Measurements from ENCODE around the gene VMP1. TPM values are rescaled to one million over a fixed set of nuclear protein-coding genes. Genes with fewer than 3 reads are reported as not detected.

Gene VMP1
- total and polyA plus RNA-seq, 4 donors, result 43.3 to 507 (median 352) TPM

DNA sequence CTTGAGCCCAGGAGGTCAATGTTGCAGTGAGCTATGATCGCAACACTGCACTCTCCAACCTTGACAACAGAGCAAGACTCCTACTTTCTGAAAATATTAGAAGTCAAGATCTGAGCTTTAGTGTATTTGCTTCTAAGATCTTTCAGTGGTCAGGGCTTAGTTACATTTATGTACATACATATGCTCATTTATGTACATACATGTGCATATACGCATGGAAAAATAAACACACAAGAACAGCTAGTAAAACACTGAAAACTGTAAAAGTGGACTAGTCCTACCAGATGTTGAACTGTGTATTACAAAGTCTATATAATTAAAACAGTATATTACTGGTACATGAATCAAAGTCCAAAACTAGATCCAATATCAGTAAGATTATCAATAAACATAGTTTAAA lies 28.5 kb upstream of the VMP1 start:
- H3K27me3 ChIP-seq (ENCODE audit: control insufficient read depth in 1 of 2, insufficient read depth in 2 of 2, low read length in 1 of 2), result no peaks in the 10 kb centered on the region
- no peak for ATAC-seq (ENCODE audit: low FRiP score)
- 45 to 48% methylated on average over 2 of the region's 2 CpGs for WGBS, 2 donors
- H3K4me3 ChIP-seq (ENCODE audit: low read length in 2 of 2), result no peak overlapping the region
- H3K27ac ChIP-seq (ENCODE audit: low read depth in 1 of 2, low read length in 2 of 2), result no peak overlapping the region
- no peak for DNase-seq
- H3K4me1 ChIP-seq (ENCODE audit: control insufficient read depth in 1 of 2, insufficient read depth in 2 of 2, low read length in 2 of 2), result no peaks in the 10 kb centered on the region
- H3K9me3 ChIP-seq (ENCODE audit: control insufficient read depth, low read length), result no peaks in the 10 kb centered on the region
- intact Hi-C loops (cut with DNase I), result no loop called here
- H3K36me3 ChIP-seq (ENCODE audit: control insufficient read depth in 1 of 2, insufficient read depth in 2 of 2, low read length in 1 of 2), result peaks cover 6 to 11% of the 10 kb centered on the region in 2 donors

DNA sequence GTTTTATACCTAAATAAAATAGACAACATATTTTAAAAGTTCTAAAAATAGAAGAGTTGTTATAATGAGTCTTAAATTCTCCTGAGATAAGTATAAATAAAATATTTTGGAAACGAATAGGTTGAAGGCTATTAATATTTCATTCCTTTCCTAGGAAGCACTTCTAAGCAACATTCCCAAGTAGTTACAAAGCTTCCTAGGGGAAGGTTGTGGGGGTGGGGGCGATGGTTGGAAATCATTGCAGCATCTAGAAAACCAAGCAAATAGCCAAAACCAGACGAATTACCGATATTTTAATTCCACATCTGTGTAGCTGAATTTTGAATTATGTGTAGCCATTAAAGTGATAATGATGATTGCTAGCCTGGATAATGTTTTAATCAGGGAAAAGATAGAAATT lies 27.1 kb upstream of the VMP1 start:
- no peaks in the 10 kb centered on the region for H3K4me1 ChIP-seq (ENCODE audit: control insufficient read depth in 1 of 2, insufficient read depth in 2 of 2, low read length in 2 of 2)
- no peak overlapping the region for H3K27ac ChIP-seq (ENCODE audit: low read depth in 1 of 2, low read length in 2 of 2)
- H3K36me3 ChIP-seq (ENCODE audit: control insufficient read depth in 1 of 2, insufficient read depth in 2 of 2, low read length in 1 of 2), result peaks cover 8 to 15% of the 10 kb centered on the region in 2 donors
- ATAC-seq (ENCODE audit: low FRiP score) (no peak), DNase-seq (peak in 1 of 2 donors; percentile 30)
- H3K9me3 ChIP-seq (ENCODE audit: control insufficient read depth, low read length), result no peaks in the 10 kb centered on the region
- intact Hi-C loops (cut with DNase I), result no loop called here
- H3K4me3 ChIP-seq (ENCODE audit: low read length in 2 of 2), result no peak overlapping the region
- no peaks in the 10 kb centered on the region for H3K27me3 ChIP-seq (ENCODE audit: control insufficient read depth in 1 of 2, insufficient read depth in 2 of 2, low read length in 1 of 2)
- 23 to 27% methylated on average over 4 of the region's 4 CpGs for WGBS, 2 donors

DNA sequence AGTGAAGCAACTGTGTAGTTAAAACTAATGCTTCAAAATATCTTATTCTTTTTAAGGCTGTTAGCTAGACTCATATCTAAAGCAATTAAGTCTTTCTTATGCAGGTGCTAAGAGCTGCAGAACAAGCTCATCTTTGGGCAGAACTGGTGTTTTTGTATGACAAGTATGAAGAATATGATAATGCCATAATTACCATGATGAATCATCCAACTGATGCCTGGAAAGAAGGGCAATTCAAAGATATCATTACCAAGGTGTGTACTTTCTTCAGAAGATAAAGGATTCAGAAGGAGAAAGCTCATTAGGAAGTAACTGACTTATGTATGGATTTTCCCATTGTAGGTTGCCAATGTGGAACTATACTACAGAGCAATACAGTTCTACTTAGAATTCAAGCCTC lies 24.2 kb upstream of the VMP1 start:
- Histone ChIP-seq H3K4me1 (ENCODE audit: control insufficient read depth in 1 of 2, insufficient read depth in 2 of 2, low read length in 2 of 2) (no peaks in the 10 kb centered on the region), H3K36me3 (ENCODE audit: control insufficient read depth in 1 of 2, insufficient read depth in 2 of 2, low read length in 1 of 2) (peaks cover 6 to 11% of the 10 kb centered on the region in 2 donors), H3K9me3 (ENCODE audit: control insufficient read depth, low read length) (no peaks in the 10 kb centered on the region), H3K27ac (ENCODE audit: low read depth in 1 of 2, low read length in 2 of 2) (no peak overlapping the region), H3K27me3 (ENCODE audit: control insufficient read depth in 1 of 2, insufficient read depth in 2 of 2, low read length in 1 of 2) (no peaks in the 10 kb centered on the region), H3K4me3 (ENCODE audit: low read length in 2 of 2) (no peak overlapping the region)
- DNase-seq (no peak), ATAC-seq (ENCODE audit: low FRiP score) (no peak)
- intact Hi-C loops (cut with DNase I), result no loop called here

DNA sequence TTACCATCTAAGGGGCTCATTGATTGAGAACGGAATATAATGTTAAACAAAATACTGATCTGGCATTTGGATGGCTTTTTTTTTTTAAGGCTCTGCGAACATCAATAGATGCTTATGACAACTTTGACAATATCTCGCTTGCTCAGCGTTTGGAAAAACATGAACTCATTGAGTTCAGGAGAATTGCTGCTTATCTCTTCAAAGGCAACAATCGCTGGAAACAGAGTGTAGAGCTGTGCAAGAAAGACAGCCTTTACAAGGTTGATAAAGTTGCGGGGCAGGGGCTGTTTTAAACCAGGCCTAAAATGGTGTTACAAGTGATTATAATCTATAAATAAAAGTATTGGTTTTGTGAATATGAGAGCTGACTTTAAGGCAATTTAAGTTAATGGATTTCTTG lies 22.5 kb upstream of the VMP1 start:
- 70 to 73% methylated on average over 6 of the region's 6 CpGs for WGBS, 2 donors
- Histone ChIP-seq H3K9me3 (ENCODE audit: control insufficient read depth, low read length) (no peaks in the 10 kb centered on the region), H3K4me3 (ENCODE audit: low read length in 2 of 2) (no peak overlapping the region), H3K36me3 (ENCODE audit: control insufficient read depth in 1 of 2, insufficient read depth in 2 of 2, low read length in 1 of 2) (peaks cover 6 to 11% of the 10 kb centered on the region in 2 donors), H3K27ac (ENCODE audit: low read depth in 1 of 2, low read length in 2 of 2) (no peak overlapping the region), H3K4me1 (ENCODE audit: control insufficient read depth in 1 of 2, insufficient read depth in 2 of 2, low read length in 2 of 2) (no peaks in the 10 kb centered on the region), H3K27me3 (ENCODE audit: control insufficient read depth in 1 of 2, insufficient read depth in 2 of 2, low read length in 1 of 2) (no peaks in the 10 kb centered on the region)
- no peak for DNase-seq
- intact Hi-C loops (cut with DNase I), result no loop called here
- no peak for ATAC-seq (ENCODE audit: low FRiP score)

DNA sequence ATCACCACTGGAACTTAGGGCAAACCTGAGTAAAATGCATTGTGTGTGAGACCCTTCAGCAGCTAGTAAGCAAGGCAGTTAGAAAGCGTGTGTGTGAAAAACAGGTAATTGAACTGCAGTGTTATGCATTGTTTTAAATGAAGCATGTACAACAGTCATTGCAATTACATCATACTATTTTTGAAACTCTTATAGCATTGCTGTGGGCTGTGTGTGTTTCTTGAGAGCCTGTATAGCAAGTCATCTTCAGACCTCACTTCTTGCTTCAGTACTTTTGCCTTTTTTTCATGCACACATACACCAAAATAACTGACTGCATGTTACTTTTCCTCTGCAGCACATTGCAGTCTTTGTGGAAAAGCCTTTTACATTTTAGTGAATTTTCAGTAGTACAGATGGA lies 19.4 kb upstream of the VMP1 start:
- 75 to 87% methylated on average over 1 of the region's 1 CpG for WGBS, 2 donors
- Histone ChIP-seq H3K36me3 (ENCODE audit: control insufficient read depth in 1 of 2, insufficient read depth in 2 of 2, low read length in 1 of 2) (peaks cover 5 to 6% of the 10 kb centered on the region in 2 donors), H3K27ac (ENCODE audit: low read depth in 1 of 2, low read length in 2 of 2) (no peak overlapping the region), H3K9me3 (ENCODE audit: control insufficient read depth, low read length) (no peaks in the 10 kb centered on the region), H3K27me3 (ENCODE audit: control insufficient read depth in 1 of 2, insufficient read depth in 2 of 2, low read length in 1 of 2) (no peaks in the 10 kb centered on the region), H3K4me3 (ENCODE audit: low read length in 2 of 2) (no peak overlapping the region), H3K4me1 (ENCODE audit: control insufficient read depth in 1 of 2, insufficient read depth in 2 of 2, low read length in 2 of 2) (no peaks in the 10 kb centered on the region)
- no peak for ATAC-seq (ENCODE audit: low FRiP score)
- DNase-seq, result no peak
- intact Hi-C loops (cut with DNase I), result no loop called here

DNA sequence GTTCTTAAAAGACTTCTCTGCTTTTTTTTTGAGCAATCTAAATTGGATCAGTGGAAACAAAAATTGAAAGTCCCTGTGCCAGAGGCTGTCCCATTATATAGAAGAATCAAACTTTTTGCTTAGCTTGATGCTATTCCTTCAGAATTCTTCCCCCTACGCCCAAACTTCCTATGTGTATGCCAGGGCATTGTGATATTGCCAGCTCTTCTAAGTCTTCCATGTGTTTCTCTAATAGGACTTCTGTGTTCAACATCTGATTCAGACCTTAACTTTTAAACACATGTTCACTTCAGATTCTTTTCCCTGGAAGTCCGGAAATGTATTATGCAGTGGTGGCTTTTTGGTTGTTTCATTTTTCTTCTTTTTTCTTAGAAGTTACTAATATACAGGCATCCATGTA lies 19.0 kb upstream of the VMP1 start:
- no peaks in the 10 kb centered on the region for H3K4me1 ChIP-seq (ENCODE audit: control insufficient read depth in 1 of 2, insufficient read depth in 2 of 2, low read length in 2 of 2)
- no peak overlapping the region for H3K4me3 ChIP-seq (ENCODE audit: low read length in 2 of 2)
- DNase-seq (no peak), ATAC-seq (ENCODE audit: low FRiP score) (no peak)
- H3K27me3 ChIP-seq (ENCODE audit: control insufficient read depth in 1 of 2, insufficient read depth in 2 of 2, low read length in 1 of 2), result no peaks in the 10 kb centered on the region
- intact Hi-C loops (cut with DNase I), result no loop called here
- no peak overlapping the region for H3K27ac ChIP-seq (ENCODE audit: low read depth in 1 of 2, low read length in 2 of 2)
- no peaks in the 10 kb centered on the region for H3K9me3 ChIP-seq (ENCODE audit: control insufficient read depth, low read length)
- peaks cover 4% of the 10 kb centered on the region in 2 donors for H3K36me3 ChIP-seq (ENCODE audit: control insufficient read depth in 1 of 2, insufficient read depth in 2 of 2, low read length in 1 of 2)
- 50 to 58% methylated on average over 2 of the region's 2 CpGs for WGBS, 2 donors

DNA sequence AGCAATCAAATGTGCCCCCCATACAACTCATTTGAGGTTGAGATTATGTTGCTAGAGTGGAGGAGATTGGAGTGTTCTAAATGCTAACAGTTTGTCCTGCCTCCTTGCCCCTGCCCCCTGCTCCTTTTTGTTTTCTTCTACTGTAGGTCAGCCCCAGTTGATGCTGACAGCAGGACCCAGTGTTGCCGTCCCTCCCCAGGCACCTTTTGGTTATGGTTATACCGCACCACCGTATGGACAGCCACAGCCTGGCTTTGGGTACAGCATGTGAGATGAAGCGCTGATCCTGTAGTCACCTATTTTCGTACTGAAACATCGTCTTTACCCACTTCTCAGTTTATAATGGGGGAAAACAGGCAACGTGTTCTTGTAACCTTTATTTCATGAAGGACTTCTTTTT lies 13.9 kb upstream of the VMP1 start:
- Histone ChIP-seq H3K36me3 (ENCODE audit: control insufficient read depth in 1 of 2, insufficient read depth in 2 of 2, low read length in 1 of 2) (peaks cover 2 to 6% of the 10 kb centered on the region in 2 donors), H3K4me3 (ENCODE audit: low read length in 2 of 2) (no peak overlapping the region), H3K27me3 (ENCODE audit: control insufficient read depth in 1 of 2, insufficient read depth in 2 of 2, low read length in 1 of 2) (no peaks in the 10 kb centered on the region), H3K9me3 (ENCODE audit: control insufficient read depth, low read length) (no peaks in the 10 kb centered on the region), H3K27ac (ENCODE audit: low read depth in 1 of 2, low read length in 2 of 2) (no peak overlapping the region), H3K4me1 (ENCODE audit: control insufficient read depth in 1 of 2, insufficient read depth in 2 of 2, low read length in 2 of 2) (no peaks in the 10 kb centered on the region)
- 78 to 80% methylated on average over 7 of the region's 7 CpGs for WGBS, 2 donors
- intact Hi-C loops (cut with DNase I), result no loop called here
- no peak for DNase-seq
- ATAC-seq (ENCODE audit: low FRiP score), result no peak

DNA sequence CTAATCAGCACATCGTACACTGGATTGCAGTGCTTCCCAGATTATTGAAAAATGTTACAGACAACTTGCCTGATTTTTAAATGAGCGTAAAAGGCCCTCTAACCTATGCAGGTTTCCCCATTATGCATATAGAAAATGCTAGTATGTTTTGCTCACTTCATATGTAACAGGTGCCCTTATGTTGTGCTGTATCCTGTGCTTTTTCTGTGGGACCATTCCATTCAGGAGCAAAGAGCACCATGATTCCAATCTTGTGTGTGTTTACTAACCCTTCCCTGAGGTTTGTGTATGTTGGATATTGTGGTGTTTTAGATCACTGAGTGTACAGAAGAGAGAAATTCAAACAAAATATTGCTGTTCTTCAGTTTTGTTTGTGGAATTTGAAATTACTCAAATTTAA lies 13.1 kb upstream of the VMP1 start:
- no peaks in the 10 kb centered on the region for H3K27me3 ChIP-seq (ENCODE audit: control insufficient read depth in 1 of 2, insufficient read depth in 2 of 2, low read length in 1 of 2)
- intact Hi-C loops (cut with DNase I), result no loop called here
- ATAC-seq (ENCODE audit: low FRiP score) (no peak), DNase-seq (no peak)
- no peaks in the 10 kb centered on the region for H3K4me1 ChIP-seq (ENCODE audit: control insufficient read depth in 1 of 2, insufficient read depth in 2 of 2, low read length in 2 of 2)
- H3K27ac ChIP-seq (ENCODE audit: low read depth in 1 of 2, low read length in 2 of 2), result no peak overlapping the region
- no peaks in the 10 kb centered on the region for H3K9me3 ChIP-seq (ENCODE audit: control insufficient read depth, low read length)
- peaks cover 2 to 6% of the 10 kb centered on the region in 2 donors for H3K36me3 ChIP-seq (ENCODE audit: control insufficient read depth in 1 of 2, insufficient read depth in 2 of 2, low read length in 1 of 2)
- no peak overlapping the region for H3K4me3 ChIP-seq (ENCODE audit: low read length in 2 of 2)
- 65 to 66% methylated on average over 2 of the region's 2 CpGs for WGBS, 2 donors

DNA sequence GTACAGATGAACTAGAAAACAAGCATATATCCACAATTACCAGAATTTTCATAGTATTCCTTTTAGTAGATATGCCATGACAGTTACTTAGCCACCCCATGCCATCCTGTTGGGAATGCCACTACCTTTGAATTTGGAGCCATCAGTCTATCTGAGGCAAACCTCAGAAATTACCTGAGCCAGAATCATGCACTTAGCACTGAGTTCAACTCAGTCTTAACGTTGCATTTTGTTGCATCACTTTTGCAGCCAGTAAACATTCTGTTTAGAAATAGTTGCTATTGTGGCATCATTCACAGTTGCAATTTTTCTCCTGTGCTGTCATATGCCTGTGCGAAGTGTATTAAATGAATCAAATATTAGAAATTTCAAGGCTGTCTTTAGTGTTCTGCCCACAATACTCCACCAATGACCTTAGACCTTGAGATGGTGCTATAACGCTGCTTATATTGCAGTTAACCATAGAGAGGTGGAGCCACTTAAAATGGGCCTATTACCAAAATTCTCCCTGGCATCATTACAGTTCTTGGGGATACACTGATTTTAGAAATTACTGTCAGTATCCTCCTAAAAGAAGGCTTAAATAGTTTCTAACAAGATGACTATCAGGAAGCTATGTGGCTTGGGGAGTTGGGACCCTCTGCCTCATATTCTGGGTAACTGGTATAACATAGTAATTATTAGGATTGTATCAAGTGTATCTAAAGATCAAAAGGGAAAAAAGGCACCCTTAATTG lies 11.3 kb upstream of the VMP1 start:
- intact Hi-C loops (cut with DNase I), result no loop called here
- WGBS, 2 donors, result 58 to 63% methylated on average over 3 of the region's 3 CpGs
- ATAC-seq (ENCODE audit: low FRiP score) (no peak), DNase-seq (no peak)
- Histone ChIP-seq H3K36me3 (ENCODE audit: control insufficient read depth in 1 of 2, insufficient read depth in 2 of 2, low read length in 1 of 2) (peaks cover 2 to 8% of the 10 kb centered on the region in 2 donors), H3K27ac (ENCODE audit: low read depth in 1 of 2, low read length in 2 of 2) (no peak overlapping the region), H3K27me3 (ENCODE audit: control insufficient read depth in 1 of 2, insufficient read depth in 2 of 2, low read length in 1 of 2) (no peaks in the 10 kb centered on the region), H3K4me3 (ENCODE audit: low read length in 2 of 2) (no peak overlapping the region), H3K4me1 (ENCODE audit: control insufficient read depth in 1 of 2, insufficient read depth in 2 of 2, low read length in 2 of 2) (no peaks in the 10 kb centered on the region), H3K9me3 (ENCODE audit: control insufficient read depth, low read length) (no peaks in the 10 kb centered on the region)
